Measurements from ENCODE around the gene SLC9A3. TPM values are rescaled to one million over a fixed set of nuclear protein-coding genes. Genes with fewer than 3 reads are reported as not detected.

SLC9A3 gene
- total and polyA plus RNA-seq, 2 of the 13 experiments (the other 11 are each of a cell fraction or from before 2014, with no cell fraction given), result 1.5 to 1.8 TPM

GRCh38 chr5:446883-447263 lies 77.4 kb downstream of the SLC9A3 start (continued):
- TF ChIP-seq ZIK1 (CRISPR knock-in tag; IDR thresholded peaks at IDR 0.05; ENCODE audit: borderline replicate concordance, low read depth), result no peak

- WGBS (ENCODE audit: low lambda C conversion rate), result 91% methylated on average over 19 of the region's 19 CpGs
- in situ Hi-C loops (cut with HindIII; ENCODE audit: extremely low pct_ligation_motif_present, low pct_unique_long_range_greater_than_20kb), result no loop called here
- Histone ChIP-seq H2AFZ (ENCODE audit: low read length) (no peak overlapping the region), H3K27ac (ENCODE audit: extremely low read length, insufficient read depth, low read length) (no peak overlapping the region), H3K4me1 (ENCODE audit: insufficient read depth, low read length) (peaks cover 19% of the 10 kb centered on the region), H3K4me2 (ENCODE audit: low read depth, low read length) (no peak overlapping the region), H3K9me3 (ENCODE audit: low read length) (no peaks in the 10 kb centered on the region), H3K4me3 (replicated peaks in 1 of 3; ENCODE audit: insufficient read depth in 1 of 3, low read depth in 2 of 3, low read length in 3 of 3) (no peak overlapping the region), H3K9ac (ENCODE audit: insufficient read depth, low read depth, low read length) (no peak overlapping the region), H4K20me1 (ENCODE audit: insufficient read depth, low read length) (no peaks in the 10 kb centered on the region), H3K79me2 (ENCODE audit: insufficient read depth, low read length) (peaks cover 17% of the 10 kb centered on the region), H3K36me3 (replicated peaks in 1 of 2; ENCODE audit: control insufficient read depth in 1 of 2, insufficient read depth in 2 of 2, low read length in 2 of 2) (peaks cover 22 to 44% of the 10 kb centered on the region in 2 experiments; a peak in 4 of 5 replicates), H3K27me3 (ENCODE audit: control insufficient read depth in 1 of 2, insufficient read depth in 2 of 2, low read length in 2 of 2) (no peaks in the 10 kb centered on the region; a peak in 1 of 5 replicates)
- ChIA-PET CTCF (ENCODE audit: low intra/inter-chr PET ratio, low total read pairs) (no interaction called here), POLR2A (interaction anchor here (1.5 kb wide), 1 partner anchor 26 kb away, joined by 14 read pairs; no protein-coding TSS in a partner anchor)
- intact Hi-C loops (cut with micrococcal nuclease; ENCODE audit: unreplicated experiment), result no loop called here
- FAIRE-seq (no peak), ATAC-seq (no peak), DNase-seq (ENCODE audit: low spot score) (no peak)
- TF ChIP-seq, protein P1, sequence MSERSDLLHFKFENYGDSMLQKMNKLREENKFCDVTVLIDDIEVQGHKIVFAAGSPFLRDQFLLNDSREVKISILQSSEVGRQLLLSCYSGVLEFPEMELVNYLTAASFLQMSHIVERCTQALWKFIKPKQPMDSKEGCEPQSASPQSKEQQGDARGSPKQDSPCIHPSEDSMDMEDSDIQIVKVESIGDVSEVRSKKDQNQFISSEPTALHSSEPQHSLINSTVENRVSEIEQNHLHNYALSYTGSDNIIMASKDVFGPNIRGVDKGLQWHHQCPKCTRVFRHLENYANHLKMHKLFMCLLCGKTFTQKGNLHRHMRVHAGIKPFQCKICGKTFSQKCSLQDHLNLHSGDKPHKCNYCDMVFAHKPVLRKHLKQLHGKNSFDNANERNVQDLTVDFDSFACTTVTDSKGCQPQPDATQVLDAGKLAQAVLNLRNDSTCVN (CRISPR knock-in tag; IDR thresholded peaks at IDR 0.05; ENCODE audit: borderline replicate concordance), result no peak
- no peak for TF ChIP-seq ZNF24 (IDR thresholded peaks at IDR 0.05)
- BruUV-seq (replicated peaks), result no TSS peak
Measured at GRCh38 chr5:446066-446882, 78.0 kb downstream of the SLC9A3 start.

- Histone ChIP-seq H3K9ac (ENCODE audit: insufficient read depth, low read depth, low read length) (no peak overlapping the region), H3K4me3 (replicated peaks in 1 of 3; ENCODE audit: insufficient read depth in 1 of 3, low read depth in 2 of 3, low read length in 3 of 3) (no peak overlapping the region), H3K27ac (ENCODE audit: extremely low read length, insufficient read depth, low read length) (no peak overlapping the region), H3K79me2 (ENCODE audit: insufficient read depth, low read length) (peaks cover 17% of the 10 kb centered on the region), H3K27me3 (ENCODE audit: control insufficient read depth in 1 of 2, insufficient read depth in 2 of 2, low read length in 2 of 2) (no peaks in the 10 kb centered on the region; a peak in 1 of 5 replicates), H3K4me2 (ENCODE audit: low read depth, low read length) (no peak overlapping the region), H3K36me3 (replicated peaks in 1 of 2; ENCODE audit: control insufficient read depth in 1 of 2, insufficient read depth in 2 of 2, low read length in 2 of 2) (peaks cover 22 to 40% of the 10 kb centered on the region in 2 experiments; a peak in 4 of 5 replicates), H3K4me1 (ENCODE audit: insufficient read depth, low read length) (peaks cover 19% of the 10 kb centered on the region), H4K20me1 (ENCODE audit: insufficient read depth, low read length) (no peaks in the 10 kb centered on the region), H2AFZ (ENCODE audit: low read length) (no peak overlapping the region), H3K9me3 (ENCODE audit: low read length) (no peaks in the 10 kb centered on the region)
- WGBS (ENCODE audit: low lambda C conversion rate), result 93% methylated on average over 8 of the region's 10 CpGs
- ChIA-PET POLR2A (no interaction called here), CTCF (ENCODE audit: low intra/inter-chr PET ratio, low total read pairs) (no interaction called here)
- DNase-seq (ENCODE audit: low spot score) (no peak), FAIRE-seq (no peak), ATAC-seq (no peak)
- in situ Hi-C loops (cut with HindIII; ENCODE audit: extremely low pct_ligation_motif_present, low pct_unique_long_range_greater_than_20kb), result no loop called here
- no TSS peak for BruUV-seq (replicated peaks)
- intact Hi-C loops (cut with micrococcal nuclease; ENCODE audit: unreplicated experiment), result no loop called here
- TF ChIP-seq ZFP1 (CRISPR knock-in tag; IDR thresholded peaks at IDR 0.05) (no peak), ZNF496 (CRISPR knock-in tag; IDR thresholded peaks at IDR 0.05; ENCODE audit: insufficient replicate concordance) (no peak), BCL6 (CRISPR knock-in tag; IDR thresholded peaks at IDR 0.05) (no peak), ZNF468 (CRISPR knock-in tag; IDR thresholded peaks at IDR 0.05) (no peak), ZNF260 (CRISPR knock-in tag; IDR thresholded peaks at IDR 0.05; ENCODE audit: borderline replicate concordance, low read depth) (no peak), ELF4 (CRISPR knock-in tag; IDR thresholded peaks at IDR 0.05; ENCODE audit: borderline replicate concordance) (no peak), TOPORS (CRISPR knock-in tag; IDR thresholded peaks at IDR 0.05) (no peak)
- TF ChIP-seq, protein P2, sequence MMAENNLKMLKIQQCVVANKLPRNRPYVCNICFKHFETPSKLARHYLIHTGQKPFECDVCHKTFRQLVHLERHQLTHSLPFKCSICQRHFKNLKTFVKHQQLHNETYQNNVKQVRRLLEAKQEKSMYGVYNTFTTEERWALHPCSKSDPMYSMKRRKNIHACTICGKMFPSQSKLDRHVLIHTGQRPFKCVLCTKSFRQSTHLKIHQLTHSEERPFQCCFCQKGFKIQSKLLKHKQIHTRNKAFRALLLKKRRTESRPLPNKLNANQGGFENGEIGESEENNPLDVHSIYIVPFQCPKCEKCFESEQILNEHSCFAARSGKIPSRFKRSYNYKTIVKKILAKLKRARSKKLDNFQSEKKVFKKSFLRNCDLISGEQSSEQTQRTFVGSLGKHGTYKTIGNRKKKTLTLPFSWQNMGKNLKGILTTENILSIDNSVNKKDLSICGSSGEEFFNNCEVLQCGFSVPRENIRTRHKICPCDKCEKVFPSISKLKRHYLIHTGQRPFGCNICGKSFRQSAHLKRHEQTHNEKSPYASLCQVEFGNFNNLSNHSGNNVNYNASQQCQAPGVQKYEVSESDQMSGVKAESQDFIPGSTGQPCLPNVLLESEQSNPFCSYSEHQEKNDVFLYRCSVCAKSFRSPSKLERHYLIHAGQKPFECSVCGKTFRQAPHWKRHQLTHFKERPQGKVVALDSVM (CRISPR knock-in tag; IDR thresholded peaks at IDR 0.05), result no peak
Measured at GRCh38 chr5:445591-445990, 78.7 kb downstream of the SLC9A3 start.

Measured in HepG2 (cell line).